ENCODE measurements around the gene MSH2. TPM values are rescaled to one million over a fixed set of nuclear protein-coding genes. Genes with fewer than 3 reads are reported as not detected.

The MSH2 gene
- total RNA-seq, 3 donors from 2014 or later (not counting 1 experiment from before 2014, with no cell fraction given) = 11.9 to 18.8 (median 15.0) TPM

GRCh38 chr2:47520302-47520630 is 117.3 kb downstream of the MSH2 start:
- H3K27ac ChIP-seq (ENCODE audit: low read length) = peak overlapping the region; percentile 48
- H3K27ac Mint-ChIP-seq = peak overlapping the region; percentile 86 to 93

GRCh38 chr2:47520825-47521665 is 118.1 kb downstream of the MSH2 start:
- peak overlapping the region; percentile 86 to 93 for H3K27ac Mint-ChIP-seq
- H3K4me1 ChIP-seq (ENCODE audit: control insufficient read depth, insufficient read depth, low read length) = peaks cover 30% of the 10 kb centered on the region
- no peaks in the 10 kb centered on the region for H3K9me3 Mint-ChIP-seq
- DNase-seq (peak; percentile 58 to 84), ATAC-seq (peak; percentile 77 to 85 (median 78))
- 1% methylated on average over 97 of the region's 97 CpGs for WGBS (ENCODE audit: insufficient coverage)
- no peaks in the 10 kb centered on the region for H3K9me3 ChIP-seq (ENCODE audit: control insufficient read depth, insufficient read depth, low read length)
- H3K4me3 Mint-ChIP-seq = peak overlapping the region; percentile 95
- H3K4me3 ChIP-seq (ENCODE audit: low read length) = peak overlapping the region; percentile 45
- no peaks in the 10 kb centered on the region for H3K36me3 Mint-ChIP-seq
- intact Hi-C loops (cut with micrococcal nuclease) = loop anchor here (1.0 kb wide), 1 partner anchor 34 kb away; no protein-coding TSS in a partner anchor
- peaks cover 35% of the 10 kb centered on the region in 2 donors for H3K4me1 Mint-ChIP-seq
- TF ChIP-seq CTCF (IDR thresholded peaks at IDR 0.05) = peak; percentile 30
- peak overlapping the region; percentile 63 for H3K27ac ChIP-seq (ENCODE audit: low read length)
- H3K36me3 ChIP-seq (ENCODE audit: control insufficient read depth, insufficient read depth, low read length) = no peaks in the 10 kb centered on the region
- no peaks in the 10 kb centered on the region for H3K27me3 ChIP-seq (ENCODE audit: control insufficient read depth, insufficient read depth, low read length)
- no peaks in the 10 kb centered on the region for H3K27me3 Mint-ChIP-seq (ENCODE audit: low read depth in 2 of 2)

More at GRCh38 chr2:47520302-47520630, 117.3 kb downstream of the MSH2 start:
- Histone ChIP-seq H3K27me3 (ENCODE audit: control insufficient read depth, insufficient read depth, low read length) (no peaks in the 10 kb centered on the region), H3K9me3 (ENCODE audit: control insufficient read depth, insufficient read depth, low read length) (no peaks in the 10 kb centered on the region), H3K36me3 (ENCODE audit: control insufficient read depth, insufficient read depth, low read length) (no peaks in the 10 kb centered on the region), H3K4me3 (ENCODE audit: low read length) (peak overlapping the region; percentile 31), H3K4me1 (ENCODE audit: control insufficient read depth, insufficient read depth, low read length) (peaks cover 30% of the 10 kb centered on the region)
- H3K36me3 Mint-ChIP-seq = no peaks in the 10 kb centered on the region
- no peak for TF ChIP-seq CTCF (IDR thresholded peaks at IDR 0.05)
- intact Hi-C loops (cut with micrococcal nuclease) = no loop called here
- DNase-seq (no peak), ATAC-seq (no peak)
- H3K4me3 Mint-ChIP-seq = peak overlapping the region; percentile 95
- H3K27me3 Mint-ChIP-seq (ENCODE audit: low read depth in 2 of 2) = no peaks in the 10 kb centered on the region
- H3K4me1 Mint-ChIP-seq = peaks cover 35% of the 10 kb centered on the region in 2 donors
- no peaks in the 10 kb centered on the region for H3K9me3 Mint-ChIP-seq
- WGBS (ENCODE audit: insufficient coverage) = 54% methylated on average over 6 of the region's 8 CpGs

GRCh38 chr2:47521666-47522285 is 118.8 kb downstream of the MSH2 start:
- Mint-ChIP-seq H3K4me3 (peak overlapping the region; percentile 95), H3K4me1 (peaks cover 35% of the 10 kb centered on the region in 2 donors), H3K27ac (peak overlapping the region; percentile 86 to 93), H3K36me3 (no peaks in the 10 kb centered on the region), H3K27me3 (ENCODE audit: low read depth in 2 of 2) (no peaks in the 10 kb centered on the region), H3K9me3 (no peaks in the 10 kb centered on the region)
- H3K36me3 ChIP-seq (ENCODE audit: control insufficient read depth, insufficient read depth, low read length) = no peaks in the 10 kb centered on the region
- H3K4me3 ChIP-seq (ENCODE audit: low read length) = peak overlapping the region; percentile 45
- no peaks in the 10 kb centered on the region for H3K27me3 ChIP-seq (ENCODE audit: control insufficient read depth, insufficient read depth, low read length)
- intact Hi-C loops (cut with micrococcal nuclease) = loop anchor here (1.0 kb wide), 1 partner anchor 34 kb away; no protein-coding TSS in a partner anchor
- DNase-seq (peak in 1 of 2 donors; percentile 5), ATAC-seq (no peak)
- peaks cover 30% of the 10 kb centered on the region for H3K4me1 ChIP-seq (ENCODE audit: control insufficient read depth, insufficient read depth, low read length)
- H3K9me3 ChIP-seq (ENCODE audit: control insufficient read depth, insufficient read depth, low read length) = no peaks in the 10 kb centered on the region
- peak overlapping the region; percentile 63 for H3K27ac ChIP-seq (ENCODE audit: low read length)
- no peak for TF ChIP-seq CTCF (IDR thresholded peaks at IDR 0.05)
- 29% methylated on average over 22 of the region's 22 CpGs for WGBS (ENCODE audit: insufficient coverage)

Measured in natural killer cell (primary cell).